ENCODE measurements around the gene TEC. TPM values are rescaled to one million over a fixed set of nuclear protein-coding genes. Genes with fewer than 3 reads are reported as not detected.

The TEC gene
- total and polyA plus RNA-seq, 9 of the 15 experiments (the other 6 are each of a cell fraction or from before 2014, with no cell fraction given) = 5.3 to 14.7 (median 8.8) TPM

- Histone ChIP-seq H3K9ac (ENCODE audit: insufficient read depth in 1 of 2, low read depth in 2 of 2, low read length in 2 of 2) (no peak overlapping the region), H3K79me2 (ENCODE audit: control insufficient read depth, insufficient read depth, low read length) (peaks cover 89% of the 10 kb centered on the region), H3K4me3 (no peak overlapping the region), H3K4me1 (replicated peaks in 1 of 2; ENCODE audit: control insufficient read depth in 2 of 2, insufficient read depth in 2 of 2, low read length in 2 of 2) (peaks cover 9 to 18% of the 10 kb centered on the region in 2 experiments), H3K27me3 (ENCODE audit: control insufficient read depth in 2 of 2, insufficient read depth in 2 of 2, low read length in 2 of 2) (no peaks in the 10 kb centered on the region), H3K27ac (ENCODE audit: extremely low read depth, low read depth, low read length) (no peak overlapping the region), H3K9me3 (replicated peaks; ENCODE audit: control insufficient read depth, insufficient read depth, low read depth, low read length) (no peaks in the 10 kb centered on the region), H3K4me2 (ENCODE audit: insufficient read depth, low read length) (no peak overlapping the region), H2AFZ (ENCODE audit: low read depth, low read length) (no peak overlapping the region), H4K20me1 (replicated peaks; ENCODE audit: control insufficient read depth, insufficient read depth, low read length) (no peaks in the 10 kb centered on the region), H3K9me1 (ENCODE audit: control insufficient read depth, insufficient read depth, low read length) (no peaks in the 10 kb centered on the region), H3K36me3 (ENCODE audit: control insufficient read depth, insufficient read depth, low read length) (peaks cover 12% of the 10 kb centered on the region)
- ATAC-seq (no peak), DNase-seq (ENCODE audit: extremely low read depth in 1 of 4, low spot score in 3 of 4) (no peak), FAIRE-seq (peak; percentile 15)
- ChIA-PET POLR2A (interaction anchor here (1.2 kb wide), 1 partner anchor 10 kb away, joined by 4 read pairs; no protein-coding TSS in a partner anchor), CTCF (ENCODE audit: low intra/inter-chr PET ratio) (no interaction called here)
- BruUV-seq (replicated peaks) = no TSS peak
- in situ Hi-C loops (cut with MboI) = no loop called here
- TF ChIP-seq HOXB6 (CRISPR knock-in tag; IDR thresholded peaks at IDR 0.05; ENCODE audit: borderline replicate concordance) = no peak
- peak; percentile 64 for TF ChIP-seq ZNF146 (CRISPR knock-in tag; IDR thresholded peaks at IDR 0.05; ENCODE audit: unreplicated experiment)
- WGBS (ENCODE audit: insufficient coverage, low coverage, missing lambda C conversion rate) = 31% methylated on average over 2 of the region's 2 CpGs
- intact Hi-C loops (cut with micrococcal nuclease) = no loop called here
Observed at GRCh38 chr4:48262484-48262883, 7.2 kb downstream of the TEC start.

- Histone ChIP-seq H3K9me1 (ENCODE audit: control insufficient read depth, insufficient read depth, low read length) (no peaks in the 10 kb centered on the region), H4K20me1 (replicated peaks; ENCODE audit: control insufficient read depth, insufficient read depth, low read length) (no peaks in the 10 kb centered on the region), H3K36me3 (ENCODE audit: control insufficient read depth, insufficient read depth, low read length) (peaks cover 7% of the 10 kb centered on the region), H3K9ac (ENCODE audit: insufficient read depth in 1 of 2, low read depth in 2 of 2, low read length in 2 of 2) (no peak overlapping the region), H3K4me2 (ENCODE audit: insufficient read depth, low read length) (no peak overlapping the region), H3K27me3 (ENCODE audit: control insufficient read depth in 2 of 2, insufficient read depth in 2 of 2, low read length in 2 of 2) (no peaks in the 10 kb centered on the region), H2AFZ (ENCODE audit: low read depth, low read length) (no peak overlapping the region), H3K4me3 (no peak overlapping the region), H3K27ac (ENCODE audit: extremely low read depth, low read depth, low read length) (no peak overlapping the region), H3K79me2 (ENCODE audit: control insufficient read depth, insufficient read depth, low read length) (peaks cover 85% of the 10 kb centered on the region), H3K9me3 (replicated peaks; ENCODE audit: control insufficient read depth, insufficient read depth, low read depth, low read length) (no peaks in the 10 kb centered on the region), H3K4me1 (replicated peaks in 1 of 2; ENCODE audit: control insufficient read depth in 2 of 2, insufficient read depth in 2 of 2, low read length in 2 of 2) (peaks cover 6% of the 10 kb centered on the region in 2 experiments)
- CTCF ChIA-PET (ENCODE audit: low intra/inter-chr PET ratio) = no interaction called here
- DNase-seq (ENCODE audit: extremely low read depth in 1 of 4, low spot score in 3 of 4) (no peak), ATAC-seq (no peak), FAIRE-seq (no peak)
- 37% methylated on average over 1 of the region's 1 CpG for WGBS (ENCODE audit: insufficient coverage, low coverage, missing lambda C conversion rate)
- intact Hi-C loops (cut with micrococcal nuclease) (no loop called here), in situ Hi-C loops (cut with MboI) (no loop called here)
- POLR2A ChIA-PET = no interaction called here
- TF ChIP-seq TBP (optimal IDR thresholded peaks at IDR 0.05; ENCODE audit: low read depth, low read length) = no peak
- no peak for TF ChIP-seq ZBTB17 (CRISPR knock-in tag; IDR thresholded peaks at IDR 0.05)
- no peak for TF ChIP-seq TRIM24 (IDR thresholded peaks at IDR 0.05)
- TF ChIP-seq ZNF75A (CRISPR knock-in tag; IDR thresholded peaks at IDR 0.05) = no peak
- TF ChIP-seq ZFP91 (CRISPR knock-in tag; IDR thresholded peaks at IDR 0.05) = no peak
- no peak for TF ChIP-seq RBM15 (IDR thresholded peaks at IDR 0.05; ENCODE audit: insufficient read depth, low read length)
- TF ChIP-seq TCF3 (CRISPR knock-in tag; IDR thresholded peaks at IDR 0.05) = no peak
- no TSS peak for BruUV-seq (replicated peaks)
Observed at GRCh38 chr4:48261281-48261680, 8.4 kb downstream of the TEC start.

Data from K562 (cell line).